HG03521 (cell line): ENCODE results near the gene CYP2A7.
"Not testable (repeated sequence)": the region's sequence is repeated elsewhere in the genome, so short reads cannot be mapped to it uniquely, and the experiment has no call there.

ENCODE experiments used
- ATAC-seq: cut with Tn5 transposase; IDR thresholded peaks from one replicate; pipeline ENCODE4 v1.9.1; 2021; ENCODE audit warnings: mild to moderate bottlenecking, moderate library complexity; ENCODE audit not compliant: unreplicated experiment

CYP2A7 gene

DNA sequence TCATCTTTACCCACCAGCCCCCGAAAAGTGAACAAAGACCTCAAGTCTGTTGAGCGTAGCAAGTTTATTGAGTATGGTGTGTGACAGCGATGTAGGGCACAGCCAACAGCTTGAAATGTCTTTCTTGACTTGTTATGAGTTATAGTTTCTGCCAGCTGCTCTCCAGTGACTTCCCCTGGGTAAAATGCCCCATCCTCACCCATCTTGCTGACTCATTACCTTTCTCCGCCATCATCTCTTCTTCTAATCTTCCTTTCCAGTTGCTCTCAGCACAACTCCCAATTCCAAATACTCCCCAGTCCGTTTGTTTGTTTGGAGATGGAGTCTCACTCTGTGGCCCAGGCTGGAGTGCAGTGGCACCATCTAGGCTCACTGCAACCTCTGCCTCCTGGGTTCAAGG is 18.5 kb upstream of the CYP2A7 start:
- not testable (repeated sequence) for ATAC-seq

DNA sequence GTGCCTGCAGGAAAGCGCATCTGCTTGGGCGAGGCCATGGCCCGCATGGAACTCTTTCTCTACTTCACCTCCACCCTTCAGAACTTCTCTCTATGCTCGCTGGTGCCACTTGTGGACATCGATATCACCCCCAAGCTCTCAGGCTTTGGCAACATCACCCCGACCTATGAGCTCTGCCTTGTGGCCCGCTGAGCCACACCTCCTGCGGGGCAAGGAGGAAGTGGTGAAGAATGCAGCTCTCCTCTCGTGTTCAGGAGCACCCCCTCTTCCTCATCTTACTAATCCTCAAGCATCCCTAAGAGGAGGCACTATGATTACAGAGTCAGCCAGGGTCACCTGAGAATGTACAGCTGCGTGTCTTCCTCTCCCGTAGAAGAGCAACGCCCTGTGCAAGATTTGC is 17.9 kb upstream of the CYP2A7 start:
- not testable (repeated sequence) for ATAC-seq

DNA sequence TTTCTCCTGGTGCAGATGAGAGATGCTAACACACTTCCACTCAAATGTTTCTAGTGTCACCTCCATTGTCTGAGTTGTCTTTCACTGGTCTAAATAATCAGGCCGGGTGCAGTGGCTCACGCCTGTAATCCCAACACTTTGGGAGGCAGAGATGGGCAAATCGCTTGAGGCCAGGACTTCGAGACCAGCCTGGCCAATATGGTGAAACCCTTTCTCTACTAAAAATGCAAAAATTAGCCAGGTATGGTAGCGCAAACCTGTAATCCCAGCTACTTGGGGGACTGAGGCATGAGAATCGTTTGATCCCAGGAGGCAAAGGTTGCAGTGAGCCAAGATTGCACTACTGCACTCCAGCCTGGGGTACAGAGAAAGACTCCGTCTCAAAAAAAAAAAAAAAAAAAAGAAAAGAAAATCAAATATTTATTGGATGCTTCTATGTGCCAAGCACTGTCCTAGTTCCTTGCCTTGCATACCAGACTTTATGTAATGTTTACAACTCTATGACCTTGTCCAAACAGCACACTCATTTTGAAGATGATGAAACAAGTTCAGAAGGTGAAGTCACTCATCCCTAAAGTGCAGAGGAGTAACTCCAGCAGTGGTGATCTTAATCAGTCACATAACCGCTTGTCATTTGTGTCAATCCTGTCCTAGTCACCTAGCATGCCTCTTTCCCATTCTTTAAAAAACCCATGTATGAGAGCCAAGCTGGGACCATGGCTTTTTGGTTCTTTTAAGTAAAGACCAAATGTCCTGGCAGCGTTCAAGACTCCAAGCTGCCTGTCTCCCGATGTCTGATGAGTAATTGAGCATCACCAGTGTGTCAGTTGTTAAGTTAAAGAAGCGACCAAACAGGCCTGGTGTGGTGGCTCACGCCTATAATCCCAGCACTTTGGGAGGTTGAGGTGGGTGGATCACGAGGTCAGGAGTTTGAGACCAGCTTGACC is 15.1 kb upstream of the CYP2A7 start:
- ATAC-seq, result not testable (repeated sequence)

DNA sequence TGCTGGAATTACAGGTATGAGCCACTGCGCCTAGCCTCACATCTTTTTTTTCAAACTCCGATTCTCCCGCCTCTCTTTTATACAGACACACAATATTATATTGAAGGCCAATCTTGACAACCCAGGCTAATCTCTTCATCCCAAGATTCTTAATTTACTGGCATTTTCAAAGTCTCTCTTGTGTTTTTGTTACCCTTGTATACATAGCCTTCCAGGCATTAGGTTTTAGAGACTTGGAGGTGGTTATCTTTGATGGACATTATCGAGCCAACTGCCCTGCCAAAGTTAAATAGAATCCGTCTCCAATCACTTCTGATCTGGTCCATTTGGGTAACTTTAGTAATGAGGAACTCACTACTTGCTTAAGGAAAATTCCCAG is 14.4 kb upstream of the CYP2A7 start:
- no peak for ATAC-seq

DNA sequence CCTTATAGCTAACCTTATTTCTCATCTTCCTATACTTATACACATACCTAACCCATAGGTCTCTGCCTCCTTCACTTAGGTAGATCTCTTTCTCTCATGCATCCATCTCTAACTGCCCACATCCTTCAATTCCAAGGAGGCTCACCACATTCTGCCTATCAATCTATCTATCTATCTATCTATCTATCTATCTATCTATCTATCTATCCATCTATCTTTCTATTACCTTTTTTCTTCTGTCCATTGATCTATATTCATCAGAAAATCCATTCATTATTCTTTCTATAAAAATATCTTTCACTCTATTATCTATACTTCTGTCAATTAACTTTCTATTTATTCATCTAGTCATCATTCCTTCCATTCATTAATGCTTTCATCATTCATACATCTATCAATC is 11.1 kb upstream of the CYP2A7 start:
- ATAC-seq, result no peak

DNA sequence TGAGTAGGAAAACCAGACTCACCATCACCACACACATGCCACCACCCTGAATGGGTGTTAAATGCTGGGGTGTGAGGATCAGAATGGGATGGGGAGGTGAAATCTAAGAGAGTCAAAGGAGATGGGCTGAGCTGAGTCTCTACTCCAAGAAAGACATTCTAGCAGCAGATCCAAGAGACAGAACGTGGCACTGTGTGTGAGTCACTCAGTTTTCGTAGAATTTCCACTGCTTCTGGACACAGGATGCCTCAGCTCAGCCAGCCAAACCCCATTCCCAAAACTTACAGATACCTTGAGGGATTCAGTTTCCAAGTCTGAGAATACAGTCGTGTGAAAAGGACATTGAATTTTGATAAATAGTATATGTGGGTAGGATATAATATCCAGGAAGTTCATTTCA is 7.3 kb upstream of the CYP2A7 start:
- ATAC-seq, result no peak

DNA sequence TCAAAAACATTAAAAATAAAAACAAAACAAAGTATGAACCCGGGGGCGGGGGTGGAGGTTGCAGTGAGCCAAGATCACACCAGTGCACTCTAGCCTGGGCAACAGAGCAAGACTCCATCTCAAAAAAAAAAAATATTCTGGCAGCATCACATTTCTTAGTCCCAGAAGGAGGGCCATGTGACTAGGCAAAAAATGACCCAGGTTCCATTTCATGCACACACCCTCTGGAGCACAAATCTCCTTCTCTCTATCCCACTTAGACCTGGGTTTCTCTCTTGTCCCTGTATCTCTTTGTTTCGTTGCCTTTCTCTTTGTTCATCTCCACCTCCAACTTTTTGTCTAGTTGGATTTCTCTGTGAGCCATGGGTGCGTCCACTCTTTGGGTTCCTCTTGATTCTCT is 6.2 kb upstream of the CYP2A7 start:
- no peak for ATAC-seq

DNA sequence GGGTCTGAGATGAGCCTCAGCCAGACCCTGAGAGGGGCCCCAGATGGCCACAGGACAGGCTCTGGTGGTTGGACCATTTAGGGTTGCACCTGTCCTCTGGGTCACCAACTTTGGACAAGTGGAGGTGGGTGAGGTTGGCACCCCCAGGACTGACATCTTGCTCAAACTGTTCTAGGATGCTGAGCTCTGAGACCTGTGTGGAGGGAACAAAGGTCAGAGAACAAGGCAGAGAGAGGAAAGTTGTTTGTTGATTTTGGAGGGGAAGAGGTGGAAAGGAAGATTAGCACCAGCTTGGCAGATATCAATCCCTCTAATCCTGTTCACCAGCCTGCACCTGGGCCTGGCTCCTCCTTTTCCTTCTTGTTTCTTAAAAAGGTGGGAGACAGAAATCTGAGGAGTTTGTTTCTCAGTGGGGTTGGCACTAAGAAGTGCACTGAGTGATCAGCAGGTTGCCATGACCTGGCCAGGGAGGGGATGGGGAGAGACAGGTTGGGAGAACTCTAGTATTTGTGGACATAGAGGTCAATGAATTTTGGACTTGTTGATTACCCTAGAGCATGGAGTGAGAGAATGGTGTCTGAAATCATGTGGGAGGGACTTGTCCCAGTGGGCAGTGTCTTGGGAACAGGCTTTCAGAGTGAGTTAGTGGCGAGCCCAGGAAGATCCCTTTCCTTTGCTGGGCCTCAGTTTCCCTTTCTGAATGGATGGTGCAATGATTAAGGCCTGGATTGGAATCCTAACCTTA is 2.3 kb upstream of the CYP2A7 start:
- ATAC-seq, result not testable (repeated sequence)

DNA sequence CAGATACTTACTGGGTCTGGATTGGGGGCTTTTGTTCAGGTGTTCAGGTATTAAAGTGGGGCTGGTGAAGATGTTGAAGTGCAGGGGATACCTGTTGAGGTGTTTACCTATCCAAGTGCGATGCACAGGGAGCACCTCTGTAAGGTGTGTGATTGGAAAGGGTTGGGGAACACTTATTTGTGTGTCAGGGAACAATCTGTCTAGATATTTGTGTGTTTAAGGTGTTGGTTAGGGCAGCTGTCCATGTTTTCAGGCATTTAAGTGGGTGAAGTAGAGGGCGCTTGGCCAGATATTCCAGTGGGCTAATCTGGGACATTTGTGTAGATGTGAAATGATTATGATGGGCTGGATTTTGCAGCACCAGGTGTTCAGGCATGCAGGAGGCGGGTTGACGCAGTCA is 2.7 kb downstream of the CYP2A7 start:
- ATAC-seq, result not testable (repeated sequence)

DNA sequence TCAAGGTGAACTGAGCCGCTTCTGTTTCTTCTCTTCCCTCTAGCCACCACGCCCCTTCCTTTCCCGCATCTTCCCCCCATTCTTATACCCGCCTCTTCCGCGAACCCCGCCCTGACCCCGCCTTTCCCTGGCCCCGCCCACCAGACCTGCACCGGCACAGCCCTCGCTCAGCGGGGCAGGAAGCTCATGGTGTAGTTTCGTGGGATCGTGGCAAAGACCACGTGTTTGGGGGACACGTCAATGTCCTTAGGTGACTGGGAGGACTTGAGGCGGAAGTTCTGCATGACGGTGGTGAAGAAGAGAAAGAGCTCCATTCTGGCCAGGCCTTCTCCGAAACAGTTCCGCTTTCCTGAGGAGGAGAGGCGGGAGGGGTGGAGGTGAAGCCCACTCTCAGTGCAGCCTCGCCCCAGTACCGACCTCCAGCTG is 6.5 kb downstream of the CYP2A7 start:
- not testable (repeated sequence) for ATAC-seq

DNA sequence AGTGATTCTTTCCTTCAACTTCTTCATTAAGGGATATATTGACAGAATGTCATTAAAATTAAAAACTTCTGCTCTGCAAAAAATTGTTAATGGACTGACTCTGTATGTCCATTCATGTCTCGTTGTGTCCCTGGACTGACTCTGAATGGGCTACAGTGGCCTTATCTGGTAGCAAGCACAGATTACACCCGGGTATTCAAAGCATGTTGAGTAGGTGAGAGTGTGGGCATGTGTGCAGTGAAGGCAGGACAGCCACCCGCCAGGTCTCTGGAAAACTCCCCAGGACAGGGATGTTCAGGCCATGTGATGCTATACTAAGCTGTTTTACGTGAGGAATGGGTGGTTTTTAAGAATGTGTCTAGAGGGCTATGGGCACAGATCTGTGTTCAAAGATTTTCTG is 7.2 kb downstream of the CYP2A7 start:
- ATAC-seq, result not testable (repeated sequence)

DNA sequence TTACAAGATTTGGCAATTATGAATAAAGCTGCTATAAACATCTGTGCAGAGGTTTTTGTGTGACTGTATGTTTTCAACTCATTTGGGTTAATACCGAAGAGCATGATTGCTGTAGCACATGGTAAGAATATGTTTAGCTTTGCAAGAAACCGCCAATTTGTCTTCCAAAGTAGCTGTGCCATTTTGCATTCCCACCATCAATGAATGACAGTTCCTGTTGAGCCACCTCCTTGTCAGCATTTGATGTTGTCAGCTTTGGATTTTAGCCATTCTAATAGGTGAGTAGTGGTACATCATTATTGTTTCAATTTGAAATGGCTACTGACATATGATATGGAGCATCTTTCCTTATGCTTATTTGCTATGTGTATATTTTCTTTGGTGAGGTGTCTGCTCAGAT is 8.2 kb downstream of the CYP2A7 start:
- not testable (repeated sequence) for ATAC-seq

DNA sequence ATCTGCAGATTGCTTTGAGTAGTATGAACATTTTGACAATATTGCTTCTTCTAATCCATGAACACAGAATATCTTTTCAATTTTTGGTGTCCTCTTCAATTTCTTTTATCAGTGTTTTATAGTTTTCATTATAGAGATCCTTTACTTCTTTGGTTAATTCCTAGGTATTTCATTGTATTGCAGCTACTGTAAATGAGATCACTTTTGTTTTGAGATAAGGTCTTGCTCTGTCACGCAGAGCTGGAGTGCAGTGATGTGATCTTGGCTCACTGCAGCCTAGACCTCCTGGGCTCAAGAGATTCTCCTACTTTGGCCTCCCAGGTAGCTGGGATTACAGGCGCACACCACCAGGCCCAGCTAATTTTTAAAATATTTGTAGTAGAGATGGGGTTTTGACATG is 9.8 kb downstream of the CYP2A7 start:
- no peak for ATAC-seq

DNA sequence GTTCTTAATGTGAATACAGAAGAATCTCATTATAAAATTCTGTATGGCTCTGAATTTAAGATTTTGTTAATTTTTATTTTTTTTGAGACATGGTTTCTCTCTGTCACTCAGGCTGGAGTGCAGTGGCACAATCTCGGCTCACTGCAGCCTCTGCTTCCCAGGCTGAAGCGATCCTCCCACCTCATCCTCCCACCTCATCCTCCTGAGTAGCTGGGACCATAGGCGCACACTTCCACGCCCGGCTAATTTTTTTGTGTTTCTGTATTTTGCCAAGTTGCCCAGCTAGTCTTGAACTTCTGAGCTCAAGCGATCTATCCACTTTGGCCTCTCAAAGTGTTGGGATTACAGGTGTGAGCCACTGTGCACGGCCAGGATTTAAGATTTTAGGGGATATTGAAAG is 14.3 kb downstream of the CYP2A7 start:
- no peak for ATAC-seq

DNA sequence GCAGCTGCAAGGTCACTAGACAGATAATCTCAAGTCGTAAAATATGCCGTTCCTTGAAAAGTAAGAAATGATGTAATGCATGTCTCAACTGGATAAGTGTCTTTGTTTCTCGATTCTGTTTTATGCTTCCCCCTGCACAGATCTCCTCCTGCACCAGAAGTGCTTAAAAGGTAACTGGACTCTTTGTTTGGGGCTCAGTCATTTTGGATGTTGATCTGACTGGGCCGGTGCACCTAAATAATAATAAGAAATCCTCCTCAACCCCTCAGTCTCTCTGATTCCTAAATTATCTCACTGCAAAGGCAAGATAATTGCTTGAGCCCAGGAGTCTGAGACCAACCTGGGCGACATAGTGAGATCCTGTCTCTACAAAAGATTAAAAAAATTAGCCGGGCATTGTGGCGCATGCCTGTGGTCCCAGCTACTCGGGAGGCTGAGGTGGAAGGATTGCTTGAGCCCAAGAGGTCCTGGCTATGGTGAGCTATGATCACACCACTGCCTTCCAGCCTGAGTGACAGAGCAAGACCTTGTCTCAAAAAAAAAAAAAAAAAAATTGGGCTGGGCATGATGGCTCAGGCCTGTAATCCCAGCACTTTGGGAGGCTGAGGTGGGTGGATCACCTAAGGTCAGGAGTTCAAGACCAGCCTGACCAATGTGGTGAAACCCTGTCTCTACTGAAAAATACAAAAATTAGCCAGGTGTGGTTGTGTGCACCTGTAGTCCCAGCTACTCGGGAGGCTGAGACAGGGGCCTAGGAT is 17.1 kb downstream of the CYP2A7 start:
- ATAC-seq, result not testable (repeated sequence)

DNA sequence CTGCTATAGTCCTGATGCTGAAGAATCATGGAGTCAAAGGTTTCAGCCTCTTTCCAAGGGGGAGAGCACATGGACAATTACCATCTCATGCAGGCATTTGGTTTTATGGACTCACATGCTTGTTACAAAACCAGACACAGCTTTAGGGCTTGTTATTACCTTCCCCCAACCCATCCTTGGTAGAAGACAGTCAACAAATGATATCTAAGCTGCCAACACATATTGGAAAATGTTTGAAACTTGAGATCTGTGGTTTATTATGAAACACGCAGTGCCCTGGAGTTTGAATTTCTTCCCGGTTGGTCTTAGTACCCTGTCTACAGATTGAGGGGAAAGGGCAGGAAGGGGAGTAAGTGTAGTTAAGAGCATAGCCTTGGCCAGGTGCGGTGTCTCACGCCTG is 19.2 kb downstream of the CYP2A7 start:
- ATAC-seq, result no peak

DNA sequence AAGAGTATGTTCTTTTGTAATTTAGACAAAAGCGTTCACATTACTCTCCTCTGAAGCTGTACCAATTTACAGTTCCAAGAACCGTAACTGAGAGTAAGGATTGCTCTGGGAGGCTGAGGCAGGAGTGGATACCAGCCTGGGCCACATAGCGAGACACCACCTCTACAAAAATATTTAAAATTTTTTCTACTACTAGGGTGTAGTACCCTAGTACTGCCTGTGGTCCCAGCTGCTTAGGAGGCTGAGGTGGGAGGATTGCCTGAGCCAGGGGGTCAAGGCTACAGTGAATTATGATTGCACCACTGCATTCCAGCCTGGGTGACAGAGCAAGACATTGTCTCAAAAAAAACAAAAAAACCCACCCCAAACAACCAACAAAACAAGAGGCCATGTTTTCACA is 19.7 kb downstream of the CYP2A7 start:
- ATAC-seq, result no peak

DNA sequence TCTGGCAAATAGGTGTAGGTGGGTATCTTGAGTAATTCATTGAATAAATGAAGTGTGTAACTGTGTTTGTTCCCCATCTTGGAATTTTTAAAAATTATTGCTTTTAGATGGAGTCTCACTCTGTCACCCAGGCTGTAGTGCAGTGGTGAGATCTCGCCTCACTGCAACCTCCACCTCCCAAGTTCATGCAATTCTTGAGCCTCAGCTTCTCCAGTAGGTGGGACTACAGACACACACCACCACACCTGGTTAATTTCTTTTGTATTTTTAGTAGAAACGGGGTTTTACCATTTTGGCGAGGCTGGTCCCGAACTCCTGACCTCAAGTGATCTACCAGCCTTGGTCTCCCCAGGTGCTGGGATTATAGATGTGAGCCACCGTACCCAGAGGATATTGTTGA is 23.9 kb downstream of the CYP2A7 start:
- no peak for ATAC-seq

DNA sequence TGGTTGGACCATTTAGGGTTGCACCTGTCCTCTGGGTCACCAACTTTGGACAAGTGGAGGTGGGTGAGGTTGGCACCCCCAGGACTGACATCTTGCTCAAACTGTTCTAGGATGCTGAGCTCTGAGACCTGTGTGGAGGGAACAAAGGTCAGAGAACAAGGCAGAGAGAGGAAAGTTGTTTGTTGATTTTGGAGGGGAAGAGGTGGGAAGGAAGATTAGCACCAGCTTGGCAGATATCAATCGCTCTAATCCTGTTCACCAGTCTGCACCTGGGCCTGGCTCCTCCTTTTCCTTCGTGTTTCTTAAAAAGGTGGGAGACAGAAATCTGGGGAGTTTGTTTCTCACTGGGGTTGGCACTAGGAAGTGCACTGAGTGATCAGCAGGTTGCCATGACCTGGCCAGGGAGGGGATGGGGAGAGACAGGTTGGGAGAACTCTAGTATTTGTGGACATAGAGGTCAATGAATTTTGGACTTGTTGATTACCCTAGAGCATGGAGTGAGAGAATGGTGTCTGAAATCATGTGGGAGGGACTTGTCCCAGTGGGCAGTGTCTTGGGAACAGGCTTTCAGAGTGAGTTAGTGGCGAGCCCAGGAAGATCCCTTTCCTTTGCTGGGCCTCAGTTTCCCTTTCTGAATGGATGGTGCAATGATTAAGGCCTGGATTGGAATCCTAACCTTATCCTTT is 29.4 kb downstream of the CYP2A7 start:
- not testable (repeated sequence) for ATAC-seq

DNA sequence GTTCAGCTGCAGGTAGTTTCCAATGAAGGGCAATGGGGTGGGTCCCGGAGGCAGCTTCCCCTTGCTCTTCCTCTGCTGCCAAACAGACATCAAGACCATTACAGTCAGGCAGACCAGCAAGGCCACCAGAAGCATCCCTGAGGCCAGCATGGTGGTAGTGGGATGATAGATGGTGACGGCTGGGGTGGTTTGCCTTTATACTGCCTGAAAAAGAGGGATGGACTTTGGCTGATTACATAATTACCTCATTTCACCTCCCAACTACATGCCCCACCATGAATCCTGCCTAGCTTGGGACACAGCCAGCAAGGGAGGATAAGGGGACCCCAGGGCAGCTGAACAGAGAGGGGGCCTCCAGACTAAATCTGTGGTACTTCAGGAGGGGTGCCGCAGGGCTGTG is 31.8 kb downstream of the CYP2A7 start, which contains the start of gene CYP2A6:
Gene CYP2A6 (minus strand): TSS at position 171 of the 400 bp plus-strand sequence. CDS start 21 bp downstream, at position 150.
- not testable (repeated sequence) for ATAC-seq

DNA sequence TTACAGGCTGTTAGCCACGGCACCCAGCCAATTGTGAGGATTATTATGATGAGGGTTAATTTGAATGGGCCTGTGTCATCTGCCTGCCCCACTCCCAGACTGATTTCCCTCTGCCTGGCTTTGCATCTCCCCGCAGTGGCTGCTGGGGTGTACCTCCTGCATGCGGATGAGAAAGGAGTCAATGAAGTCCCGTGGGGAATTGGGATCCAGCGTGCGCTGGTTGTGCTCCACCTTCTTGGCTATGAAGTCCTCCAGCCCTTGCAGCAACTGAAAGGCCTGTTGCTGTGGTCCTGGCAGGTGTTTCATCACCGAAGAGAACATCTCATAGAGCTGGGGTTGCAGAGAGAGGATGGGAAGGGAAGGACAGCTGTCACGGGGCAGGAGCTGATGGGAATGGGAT is 35.3 kb downstream of the CYP2A7 start:
- not testable (repeated sequence) for ATAC-seq
